ENCODE measurements around the gene CDKN2C.

DNA sequence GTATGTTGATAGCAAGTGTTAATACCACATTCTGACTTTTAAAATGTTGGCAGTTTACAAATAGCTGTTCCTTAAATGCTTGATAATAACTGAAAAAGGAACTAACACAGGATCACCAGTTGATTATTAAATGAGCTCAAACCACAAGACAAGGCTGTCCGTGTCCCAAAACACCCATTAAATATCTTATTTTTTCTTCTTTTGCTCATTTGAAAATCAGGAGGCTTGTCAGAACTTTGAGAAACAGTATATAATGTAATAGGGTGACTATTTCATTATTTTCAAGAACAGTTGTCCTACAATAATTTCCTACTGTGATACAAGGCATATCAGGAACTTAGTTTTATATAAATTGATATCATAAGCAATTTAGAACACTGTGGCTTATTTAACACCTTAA is 2.7 kb downstream of the CDKN2C start:
- TF ChIP-seq SPI1 (IDR thresholded peaks at IDR 0.05; ENCODE audit: low read depth, low read length) (no peak), TAF1 (IDR thresholded peaks at IDR 0.05; ENCODE audit: low read depth, low read length) (no peak)

All from GM12891 (cell line).